ENCODE data around the gene EXOC3L1. TPM values are rescaled to one million over a fixed set of nuclear protein-coding genes. Genes with fewer than 3 reads are reported as not detected.

Gene EXOC3L1
- total and polyA plus RNA-seq, 5 experiments from 2014 or later = 0.20 to 0.32 (median 0.31) TPM; not detected in 2

DNA sequence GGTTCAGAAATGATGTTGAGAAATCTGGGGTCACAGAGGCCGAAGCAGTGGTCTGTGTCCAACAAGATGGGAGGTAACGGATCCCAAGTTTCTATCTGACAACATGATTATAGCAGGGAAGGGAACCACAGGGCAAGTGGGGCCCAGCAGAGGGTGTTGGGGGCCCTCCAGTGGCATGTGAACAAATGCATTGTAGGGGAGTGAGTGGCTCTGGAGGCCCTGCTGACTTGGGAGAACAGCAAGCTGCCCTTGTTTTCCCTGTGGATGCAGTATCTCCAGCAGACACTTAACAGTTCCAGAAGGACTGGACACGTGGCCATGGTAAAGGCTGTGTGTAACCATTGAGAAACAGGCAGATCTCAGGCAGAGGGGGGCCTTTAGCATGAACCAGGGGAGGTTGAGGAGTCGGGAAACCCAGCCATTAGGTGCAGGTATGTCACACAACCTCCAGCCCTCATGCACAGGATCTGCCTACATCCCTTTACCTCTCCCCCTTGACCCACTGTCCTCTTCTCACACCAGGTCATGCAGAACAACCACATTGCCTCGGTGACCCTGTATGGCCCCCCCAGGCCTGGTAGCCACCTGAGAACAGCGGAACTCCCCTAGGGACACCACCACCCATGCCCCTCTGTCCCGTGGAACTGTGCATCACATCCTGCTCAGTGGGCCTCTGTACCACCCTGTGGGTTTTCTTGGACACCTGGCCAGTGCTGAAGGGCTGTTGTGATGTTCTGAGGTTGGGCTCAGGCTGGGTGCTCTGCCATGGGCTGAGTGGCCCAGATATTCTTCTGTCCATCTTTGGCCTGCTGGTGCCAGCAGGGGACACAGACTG is 43.2 kb downstream of the EXOC3L1 start:
- ATAC-seq = no peak
- H3K4me1 Mint-ChIP-seq = peaks cover 3 to 5% (median 5%) of the 10 kb centered on the region in 4 donors
- peaks cover 0 to 26% (median 9%) of the 10 kb centered on the region in 5 donors for H3K27me3 Mint-ChIP-seq
- H3K36me3 Mint-ChIP-seq = peaks cover 3 to 67% (median 57%) of the 10 kb centered on the region in 3 donors
- no peak overlapping the region for H3K4me3 Mint-ChIP-seq
- POLR2A ChIA-PET = no interaction called here
- DNase-seq = no peak
- H3K27ac Mint-ChIP-seq = no peak overlapping the region
- no peaks in the 10 kb centered on the region for H3K9me3 Mint-ChIP-seq

DNA sequence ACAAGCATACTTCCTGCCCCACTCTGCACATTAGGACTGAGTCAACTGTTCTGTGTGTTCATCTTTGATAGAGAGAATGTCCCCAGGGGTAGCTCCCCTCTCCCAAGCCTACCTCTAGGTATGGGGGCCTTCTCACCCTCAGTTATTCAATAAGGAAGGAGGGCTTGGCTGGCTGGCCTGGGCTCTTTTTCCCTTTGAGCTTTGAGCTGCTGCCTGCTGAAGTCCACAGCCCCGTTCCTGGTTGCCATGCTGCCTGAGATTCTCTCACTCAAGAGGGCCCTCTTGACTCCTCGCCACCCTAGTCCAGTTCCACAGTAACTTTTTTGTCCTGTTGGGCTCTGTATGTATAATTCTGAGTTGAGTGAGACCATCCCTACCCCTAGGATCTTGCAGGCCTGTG is 44.2 kb downstream of the EXOC3L1 start:
- Mint-ChIP-seq H3K27ac (peak overlapping the region in 1 of 10 donors; percentile 52), H3K9me3 (no peaks in the 10 kb centered on the region), H3K36me3 (peaks cover 3 to 77% (median 65%) of the 10 kb centered on the region in 3 donors), H3K27me3 (peaks cover 0 to 19% (median 9%) of the 10 kb centered on the region in 5 donors), H3K4me1 (peaks cover 0 to 2% (median 0%) of the 10 kb centered on the region in 4 donors), H3K4me3 (no peak overlapping the region)
- no peak for DNase-seq
- no peak for ATAC-seq
- POLR2A ChIA-PET = no interaction called here

DNA sequence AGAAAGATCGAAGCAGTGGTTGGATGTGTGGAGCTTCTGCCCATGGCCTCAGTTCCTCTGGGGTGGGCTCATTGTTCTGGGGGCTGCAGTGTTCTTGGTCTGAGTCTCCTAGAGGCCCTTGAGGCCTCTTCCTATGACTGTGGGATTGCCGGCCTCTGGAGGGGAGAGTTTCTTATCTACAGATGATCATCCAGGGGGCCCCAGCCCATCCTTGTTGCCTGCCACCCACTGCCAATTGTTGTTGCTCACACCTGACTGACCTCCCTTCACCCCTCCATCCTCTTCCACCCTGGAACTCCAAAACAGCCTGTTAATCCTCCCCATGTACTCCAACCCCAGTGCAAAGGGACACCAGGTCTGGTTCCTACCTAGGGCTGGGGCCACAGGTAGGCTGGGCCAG is 45.0 kb downstream of the EXOC3L1 start:
- Mint-ChIP-seq H3K4me1 (peaks cover 0 to 2% (median 0%) of the 10 kb centered on the region in 4 donors), H3K36me3 (peaks cover 3 to 85% (median 73%) of the 10 kb centered on the region in 3 donors), H3K27me3 (peaks cover 0 to 19% (median 9%) of the 10 kb centered on the region in 5 donors), H3K27ac (peak overlapping the region in 2 of 10 donors; percentile 16 to 65), H3K4me3 (no peak overlapping the region), H3K9me3 (no peaks in the 10 kb centered on the region)
- DNase-seq (no peak), ATAC-seq (no peak)
- POLR2A ChIA-PET = no interaction called here

DNA sequence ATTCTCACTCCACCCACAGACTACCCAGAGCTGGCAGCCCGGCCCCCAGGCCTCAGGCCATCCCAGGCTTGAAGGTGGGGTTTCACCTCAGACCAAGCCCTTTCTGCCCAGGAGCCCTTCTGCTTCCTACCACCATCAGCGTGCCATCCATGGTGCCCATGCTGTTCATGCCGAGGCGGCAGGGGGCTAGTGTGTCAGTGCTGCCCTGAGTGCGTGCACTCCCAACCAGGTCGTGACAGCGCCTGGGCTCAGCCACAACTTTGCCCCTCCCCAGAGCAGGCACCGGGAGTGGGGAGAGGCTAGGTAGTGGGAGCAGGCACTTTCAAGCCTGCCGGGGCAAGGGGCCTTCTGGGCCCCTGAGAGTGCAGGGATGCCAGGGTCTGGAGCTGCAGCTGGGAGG is 47.6 kb downstream of the EXOC3L1 start:
- Mint-ChIP-seq H3K36me3 (peaks cover 3 to 94% (median 76%) of the 10 kb centered on the region in 3 donors), H3K9me3 (no peaks in the 10 kb centered on the region), H3K27ac (no peak overlapping the region), H3K4me1 (no peaks in the 10 kb centered on the region), H3K4me3 (no peak overlapping the region), H3K27me3 (peaks cover 0 to 3% (median 0%) of the 10 kb centered on the region in 5 donors)
- DNase-seq (no peak), ATAC-seq (no peak)
- POLR2A ChIA-PET = no interaction called here

DNA sequence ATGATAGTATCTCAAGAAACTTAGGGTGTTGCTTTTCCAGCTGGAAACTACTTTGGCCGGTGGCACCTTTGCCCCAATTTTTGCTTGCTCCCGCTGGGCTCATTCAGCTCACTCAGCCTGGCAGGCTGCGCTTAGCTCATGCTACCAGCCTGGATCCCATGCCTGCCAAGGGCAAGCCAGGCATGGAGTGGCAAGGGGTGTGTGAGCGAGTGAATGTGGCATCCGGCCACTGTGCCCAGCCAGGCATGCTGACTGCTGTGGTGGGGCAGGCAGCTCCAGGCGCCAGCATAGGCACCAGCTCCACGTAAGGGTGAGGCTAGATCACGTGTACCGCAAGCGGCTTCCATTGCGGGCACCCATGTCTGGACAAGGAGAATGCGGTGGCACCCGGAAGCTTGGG is 48.5 kb downstream of the EXOC3L1 start:
- H3K27me3 Mint-ChIP-seq = peaks cover 0 to 3% (median 0%) of the 10 kb centered on the region in 5 donors
- ATAC-seq (no peak), DNase-seq (no peak)
- H3K9me3 Mint-ChIP-seq = no peaks in the 10 kb centered on the region
- H3K36me3 Mint-ChIP-seq = peaks cover 3 to 94% (median 72%) of the 10 kb centered on the region in 3 donors
- H3K4me3 Mint-ChIP-seq = no peak overlapping the region
- POLR2A ChIA-PET = no interaction called here
- no peaks in the 10 kb centered on the region for H3K4me1 Mint-ChIP-seq
- no peak overlapping the region for H3K27ac Mint-ChIP-seq

DNA sequence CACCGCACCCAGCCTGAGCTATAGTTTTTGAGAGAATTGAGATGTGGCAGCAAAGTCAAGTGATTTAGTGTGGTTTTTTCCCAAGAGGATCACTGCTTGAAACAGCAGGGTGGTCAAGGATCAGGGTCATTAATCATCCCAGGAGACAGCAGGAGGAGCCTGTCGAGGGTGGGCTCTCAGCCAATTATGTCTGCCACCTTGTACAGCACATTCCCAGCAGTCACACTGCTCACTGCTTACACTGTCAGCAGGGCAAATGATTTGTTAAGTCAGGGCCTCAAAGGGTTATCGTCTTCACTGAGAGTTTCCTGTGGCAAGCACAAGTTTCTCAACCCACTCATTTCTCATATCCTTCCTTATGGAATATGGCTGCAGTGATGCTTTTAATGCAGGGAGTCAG is 52.3 kb downstream of the EXOC3L1 start:
- Mint-ChIP-seq H3K27me3 (no peaks in the 10 kb centered on the region), H3K4me1 (no peaks in the 10 kb centered on the region), H3K36me3 (peaks cover 0 to 93% (median 60%) of the 10 kb centered on the region in 3 donors), H3K4me3 (no peak overlapping the region), H3K9me3 (no peaks in the 10 kb centered on the region), H3K27ac (no peak overlapping the region)
- DNase-seq = no peak
- POLR2A ChIA-PET = no interaction called here
- ATAC-seq = no peak

Small RNAs within 50 kb of the gene (microRNA-seq; reads per million reads assigned to microRNA genes)
- gene MIR328 (ENCODE audit: borderline microRNAs expressed) = 136 reads per million, percentile 68 among the genes with 10 or more reads in this experiment

Other genes starting within 250 kb of the EXOC3L1 start
- gene CES3, start 228.9 kb downstream of the EXOC3L1 start, total RNA-seq = under 1 TPM; 0.10 to 0.16 TPM
- gene CES3, start 228.9 kb downstream of the EXOC3L1 start, polyA plus RNA-seq = not detected
- 10 to 100 TPM; 10.0 to 13.7 TPM for gene CES4A, start 201.5 kb downstream of the EXOC3L1 start, total RNA-seq
- 1 to 10 TPM in 2 of 3 donors, under 1 TPM in 1; 0.83 to 2.4 (median 1.5) TPM for gene CES4A, start 201.5 kb downstream of the EXOC3L1 start, polyA plus RNA-seq
- gene CBFB, start 161.0 kb downstream of the EXOC3L1 start, total RNA-seq = 10 to 100 TPM; 91.4 to 95.0 TPM
- 10 to 100 TPM; 61.2 to 79.8 (median 73.5) TPM for gene CBFB, start 161.0 kb downstream of the EXOC3L1 start, polyA plus RNA-seq
- gene PHAF1, start 80.2 kb downstream of the EXOC3L1 start, total RNA-seq = 10 to 100 TPM; 21.4 to 23.3 TPM
- gene PHAF1, start 80.2 kb downstream of the EXOC3L1 start, polyA plus RNA-seq = 10 to 100 TPM in 1 of 3 donors, 1 to 10 TPM in 2; 6.9 to 10.9 (median 6.9) TPM
- gene B3GNT9, start 39.1 kb downstream of the EXOC3L1 start, total RNA-seq = 1 to 10 TPM; 1.5 to 1.8 TPM
- gene B3GNT9, start 39.1 kb downstream of the EXOC3L1 start, polyA plus RNA-seq = 1 to 10 TPM in 1 of 3 donors, under 1 TPM in 2; 0.19 to 1.1 (median 0.28) TPM
- gene TRADD, start 30.2 kb downstream of the EXOC3L1 start, total RNA-seq = 10 to 100 TPM; 41.0 to 43.4 TPM
- 10 to 100 TPM; 44.9 to 49.1 (median 48.2) TPM for gene TRADD, start 30.2 kb downstream of the EXOC3L1 start, polyA plus RNA-seq
- 10 to 100 TPM in 1 of 2 experiments, 1 to 10 TPM in 1; 9.0 to 10.9 TPM for gene FBXL8, start 30.2 kb downstream of the EXOC3L1 start, total RNA-seq
- gene FBXL8, start 30.2 kb downstream of the EXOC3L1 start, polyA plus RNA-seq = 1 to 10 TPM; 1.8 to 2.8 (median 2.5) TPM
- gene HSF4, start 25.4 kb downstream of the EXOC3L1 start, total RNA-seq = 10 to 100 TPM in 1 of 2 experiments, 1 to 10 TPM in 1; 9.7 to 14.8 TPM
- gene HSF4, start 25.4 kb downstream of the EXOC3L1 start, polyA plus RNA-seq = not detected
- gene NOL3, start 19.6 kb downstream of the EXOC3L1 start, total RNA-seq = 1 to 10 TPM in 1 of 2 experiments, under 1 TPM in 1; 0.70 to 1.6 TPM
- gene NOL3, start 19.6 kb downstream of the EXOC3L1 start, polyA plus RNA-seq = not detected
- gene MATCAP1, start 6.2 kb downstream of the EXOC3L1 start, total RNA-seq = 1 to 10 TPM; 4.2 to 7.5 TPM
- under 1 TPM; 0.28 to 0.98 (median 0.75) TPM for gene MATCAP1, start 6.2 kb downstream of the EXOC3L1 start, polyA plus RNA-seq
- 10 to 100 TPM; 86.3 to 87.1 TPM for gene E2F4, start 2.0 kb upstream of the EXOC3L1 start, total RNA-seq
- 10 to 100 TPM; 40.7 to 67.8 (median 63.4) TPM for gene E2F4, start 2.0 kb upstream of the EXOC3L1 start, polyA plus RNA-seq
- 1 to 10 TPM; 5.0 to 5.6 TPM for gene ELMO3, start 9.0 kb upstream of the EXOC3L1 start, total RNA-seq
- gene ELMO3, start 9.0 kb upstream of the EXOC3L1 start, polyA plus RNA-seq = not detected
- gene TMEM208, start 37.0 kb upstream of the EXOC3L1 start, total RNA-seq = 10 to 100 TPM; 40.0 to 40.2 TPM
- gene TMEM208, start 37.0 kb upstream of the EXOC3L1 start, polyA plus RNA-seq = 10 to 100 TPM; 65.3 to 88.4 (median 76.4) TPM
- gene FHOD1, start 57.3 kb upstream of the EXOC3L1 start, total RNA-seq = 10 to 100 TPM; 34.5 to 47.3 TPM
- gene FHOD1, start 57.3 kb upstream of the EXOC3L1 start, polyA plus RNA-seq = 1 to 10 TPM; 1.6 to 3.0 (median 2.3) TPM
- gene SLC9A5, start 58.8 kb upstream of the EXOC3L1 start, total RNA-seq = 1 to 10 TPM; 1.6 to 2.7 TPM
- under 1 TPM; 0.04 to 0.20 (median 0.19) TPM for gene SLC9A5, start 58.8 kb upstream of the EXOC3L1 start, polyA plus RNA-seq
- 10 to 100 TPM; 39.1 to 41.0 TPM for gene PLEKHG4, start 89.4 kb upstream of the EXOC3L1 start, total RNA-seq
- 10 to 100 TPM in 1 of 3 donors, 1 to 10 TPM in 2; 7.9 to 11.7 (median 8.3) TPM for gene PLEKHG4, start 89.4 kb upstream of the EXOC3L1 start, polyA plus RNA-seq
- gene KCTD19, start 136.6 kb upstream of the EXOC3L1 start, total RNA-seq = not detected
- under 1 TPM in 1 of 3 donors, not detected in 2; 0.03 TPM for gene KCTD19, start 136.6 kb upstream of the EXOC3L1 start, polyA plus RNA-seq
- gene LRRC36, start 136.7 kb upstream of the EXOC3L1 start, total RNA-seq = under 1 TPM in 1 of 2 experiments, not detected in 1; 0.49 TPM
- not detected for gene LRRC36, start 136.7 kb upstream of the EXOC3L1 start, polyA plus RNA-seq
- gene TPPP3, start 203.4 kb upstream of the EXOC3L1 start, total RNA-seq = not detected
- gene TPPP3, start 203.4 kb upstream of the EXOC3L1 start, polyA plus RNA-seq = not detected
- under 1 TPM in 1 of 2 experiments, not detected in 1; 0.52 TPM for gene ZDHHC1, start 226.3 kb upstream of the EXOC3L1 start, total RNA-seq
- under 1 TPM; 0.18 to 0.28 (median 0.27) TPM for gene ZDHHC1, start 226.3 kb upstream of the EXOC3L1 start, polyA plus RNA-seq
- gene HSD11B2, start 241.0 kb upstream of the EXOC3L1 start, total RNA-seq = not detected
- not detected for gene HSD11B2, start 241.0 kb upstream of the EXOC3L1 start, polyA plus RNA-seq

Data from naive thymus-derived CD8-positive, alpha-beta T cell (primary cell).